HUES6 (cell line): ENCODE results near the gene USO1.

Source experiments
- H3K27ac ChIP-seq: 2 replicates; pipeline ENCODE4 v1.7.0; 2013; ENCODE audit warnings: low read depth, mild to moderate bottlenecking, low read length, inconsistent platforms
- H3K27me3 ChIP-seq: 2 replicates; pipeline ENCODE4 v1.6.1; 2013; ENCODE audit warnings: low read length; ENCODE audit not compliant: control insufficient read depth, insufficient read depth
- H3K36me3 ChIP-seq: 2 replicates; pipeline ENCODE4 v1.6.1; 2013; ENCODE audit warnings: low read length; ENCODE audit not compliant: control insufficient read depth, insufficient read depth
- H3K4me1 ChIP-seq: 2 replicates; pipeline ENCODE4 v1.6.1; 2013; ENCODE audit warnings: low read length; ENCODE audit not compliant: control insufficient read depth, insufficient read depth
- H3K4me3 ChIP-seq: 2 replicates; pipeline ENCODE4 v1.5.1; 2013; ENCODE audit warnings: low read depth, low read length
- H3K9ac ChIP-seq: one replicate; pipeline ENCODE4 v1.6.1; 2013; ENCODE audit warnings: mild to moderate bottlenecking, low read length
- H3K9me3 ChIP-seq: 2 replicates; pipeline ENCODE4 v1.6.1; 2013; ENCODE audit warnings: low read depth, low read length; ENCODE audit not compliant: control insufficient read depth, insufficient read depth

USO1 gene

GRCh38 chr4:75696071-75696470 is 28.3 kb upstream of the USO1 start:
- Histone ChIP-seq H3K9me3 (no peaks in the 10 kb centered on the region), H3K4me1 (peaks cover 4% of the 10 kb centered on the region; the same call in 1 of the 2 replicates), H3K27ac (no peak overlapping the region), H3K9ac (no peak overlapping the region), H3K36me3 (peaks cover 28% of the 10 kb centered on the region), H3K27me3 (no peaks in the 10 kb centered on the region), H3K4me3 (no peak overlapping the region)

- Histone ChIP-seq H3K9me3 (no peaks in the 10 kb centered on the region), H3K27ac (no peak overlapping the region), H3K4me3 (no peak overlapping the region), H3K27me3 (no peaks in the 10 kb centered on the region), H3K4me1 (peaks cover 4% of the 10 kb centered on the region; the same call in 1 of the 2 replicates), H3K36me3 (peaks cover 24% of the 10 kb centered on the region), H3K9ac (no peak overlapping the region)
Observed at GRCh38 chr4:75696581-75696980, 27.8 kb upstream of the USO1 start.

GRCh38 chr4:75698162-75698962 is 26.0 kb upstream of the USO1 start:
- H3K27ac ChIP-seq, result no peak overlapping the region
- H3K4me3 ChIP-seq, result no peak overlapping the region
- H3K4me1 ChIP-seq, result peaks cover 15% of the 10 kb centered on the region
- peaks cover 14% of the 10 kb centered on the region for H3K36me3 ChIP-seq
- no peaks in the 10 kb centered on the region for H3K9me3 ChIP-seq
- H3K27me3 ChIP-seq, result no peaks in the 10 kb centered on the region
- H3K9ac ChIP-seq, result no peak overlapping the region

- H3K27ac ChIP-seq, result no peak overlapping the region
- H3K9ac ChIP-seq, result no peak overlapping the region
- no peak overlapping the region for H3K4me3 ChIP-seq
Observed at GRCh38 chr4:75698963-75699228, 25.5 kb upstream of the USO1 start.

GRCh38 chr4:75699299-75699698 is 25.1 kb upstream of the USO1 start:
- Histone ChIP-seq H3K4me3 (no peak overlapping the region), H3K4me1 (peaks cover 21% of the 10 kb centered on the region), H3K9ac (no peak overlapping the region), H3K27me3 (no peaks in the 10 kb centered on the region), H3K36me3 (peaks cover 9% of the 10 kb centered on the region; the same call in 1 of the 2 replicates), H3K9me3 (no peaks in the 10 kb centered on the region), H3K27ac (no peak overlapping the region)

More at GRCh38 chr4:75698963-75699228, 25.5 kb upstream of the USO1 start:
- peaks cover 19% of the 10 kb centered on the region for H3K4me1 ChIP-seq
- no peaks in the 10 kb centered on the region for H3K27me3 ChIP-seq
- peaks cover 12% of the 10 kb centered on the region for H3K36me3 ChIP-seq
- no peaks in the 10 kb centered on the region for H3K9me3 ChIP-seq

- Histone ChIP-seq H3K4me1 (peaks cover 45% of the 10 kb centered on the region), H3K4me3 (no peak overlapping the region), H3K27ac (peak overlapping the region; percentile 84), H3K36me3 (no peaks in the 10 kb centered on the region), H3K9ac (peak overlapping the region; percentile 32), H3K27me3 (no peaks in the 10 kb centered on the region), H3K9me3 (no peaks in the 10 kb centered on the region)
Observed at GRCh38 chr4:75702919-75703411, 21.4 kb upstream of the USO1 start.

- peak overlapping the region; percentile 48 for H3K9ac ChIP-seq
Observed at GRCh38 chr4:75705198-75705977, 19.0 kb upstream of the USO1 start.

GRCh38 chr4:75708218-75708691 is 16.1 kb upstream of the USO1 start:
- H3K4me1 ChIP-seq, result peaks cover 36% of the 10 kb centered on the region
- no peak overlapping the region for H3K4me3 ChIP-seq
- no peak overlapping the region for H3K9ac ChIP-seq
- no peaks in the 10 kb centered on the region for H3K9me3 ChIP-seq
- H3K27ac ChIP-seq, result no peak overlapping the region
- H3K36me3 ChIP-seq, result no peaks in the 10 kb centered on the region; the same call in 1 of the 2 replicates
- H3K27me3 ChIP-seq, result no peaks in the 10 kb centered on the region

More at GRCh38 chr4:75705198-75705977, 19.0 kb upstream of the USO1 start:
- peak overlapping the region; percentile 82 for H3K27ac ChIP-seq
- no peaks in the 10 kb centered on the region; the same call in 1 of the 2 replicates for H3K36me3 ChIP-seq
- no peaks in the 10 kb centered on the region for H3K27me3 ChIP-seq
- peaks cover 46% of the 10 kb centered on the region for H3K4me1 ChIP-seq
- no peak overlapping the region for H3K4me3 ChIP-seq
- H3K9me3 ChIP-seq, result no peaks in the 10 kb centered on the region

- H3K9ac ChIP-seq, result no peak overlapping the region
- H3K27me3 ChIP-seq, result no peaks in the 10 kb centered on the region
- H3K9me3 ChIP-seq, result no peaks in the 10 kb centered on the region
- no peaks in the 10 kb centered on the region; the same call in 1 of the 2 replicates for H3K36me3 ChIP-seq
- H3K27ac ChIP-seq, result no peak overlapping the region
- H3K4me1 ChIP-seq, result peaks cover 27% of the 10 kb centered on the region
- H3K4me3 ChIP-seq, result no peak overlapping the region
Observed at GRCh38 chr4:75710246-75710645, 14.1 kb upstream of the USO1 start.

GRCh38 chr4:75714011-75714410 is 10.4 kb upstream of the USO1 start:
- Histone ChIP-seq H3K9ac (no peak overlapping the region), H3K27ac (no peak overlapping the region), H3K4me1 (peaks cover 20% of the 10 kb centered on the region), H3K4me3 (no peak overlapping the region), H3K9me3 (no peaks in the 10 kb centered on the region), H3K36me3 (peaks cover 17% of the 10 kb centered on the region), H3K27me3 (no peaks in the 10 kb centered on the region)

GRCh38 chr4:75714704-75715103 is 9.7 kb upstream of the USO1 start:
- Histone ChIP-seq H3K4me1 (peaks cover 20% of the 10 kb centered on the region), H3K27me3 (no peaks in the 10 kb centered on the region), H3K9ac (no peak overlapping the region), H3K9me3 (no peaks in the 10 kb centered on the region), H3K4me3 (no peak overlapping the region), H3K27ac (no peak overlapping the region), H3K36me3 (peaks cover 17% of the 10 kb centered on the region)
